HG03442 (cell line): Measurements from ENCODE around the gene RGS19.

Source experiments
- ATAC-seq: cut with Tn5 transposase; IDR thresholded peaks from one replicate; pipeline ENCODE4 v1.9.1; 2021; ENCODE audit warnings: mild to moderate bottlenecking, moderate library complexity; ENCODE audit not compliant: unreplicated experiment

Gene RGS19

GRCh38 chr20:64037498-64038213 is 41.7 kb downstream of the RGS19 start:
- no peak for ATAC-seq

- no peak for ATAC-seq
These were observed 42.2 kb downstream of the RGS19 start for GRCh38 chr20:64037199-64037497.

- ATAC-seq: no peak
These were observed 42.7 kb downstream of the RGS19 start for GRCh38 chr20:64036346-64037198.

GRCh38 chr20:64035933-64036345 is 43.4 kb downstream of the RGS19 start, which contains the start of gene C20orf204:
TSS of gene C20orf204 (plus strand) at chr20:64036182. CDS start at chr20:64036324, 142 bp downstream.
- no peak for ATAC-seq

GRCh38 chr20:64035066-64035932 is 44.0 kb downstream of the RGS19 start:
- no peak for ATAC-seq

GRCh38 chr20:64033981-64034493 is 45.3 kb downstream of the RGS19 start:
- ATAC-seq: no peak

- no peak for ATAC-seq
These were observed 46.4 kb downstream of the RGS19 start for GRCh38 chr20:64032706-64033624.

GRCh38 chr20:64031822-64032314 is 47.5 kb downstream of the RGS19 start:
- no peak for ATAC-seq

GRCh38 chr20:64030371-64031134 is 48.8 kb downstream of the RGS19 start:
- no peak for ATAC-seq

GRCh38 chr20:64029293-64030117 is 49.8 kb downstream of the RGS19 start:
- no peak for ATAC-seq

- ATAC-seq: no peak
These were observed 51.2 kb downstream of the RGS19 start for GRCh38 chr20:64027981-64028685.

GRCh38 chr20:64025826-64026412 is 53.4 kb downstream of the RGS19 start:
- no peak for ATAC-seq

- no peak for ATAC-seq
These were observed 54.1 kb downstream of the RGS19 start for GRCh38 chr20:64025101-64025825.

- no peak for ATAC-seq
These were observed 55.0 kb downstream of the RGS19 start for GRCh38 chr20:64024141-64024990.

- ATAC-seq: no peak
These were observed 55.8 kb downstream of the RGS19 start for GRCh38 chr20:64023361-64024140.
